NCI-H187 (cell line): ENCODE data around the gene NPAT.
"Not testable (repeated sequence)": the region's sequence is repeated elsewhere in the genome, so short reads cannot be mapped to it uniquely, and the experiment has no call there.

Source experiments
- DNase-seq, 2 experiments: peaks; one replicate each; lab custom pipeline; 2025; lab: John Stamatoyannopoulos, UW

The NPAT gene

DNA sequence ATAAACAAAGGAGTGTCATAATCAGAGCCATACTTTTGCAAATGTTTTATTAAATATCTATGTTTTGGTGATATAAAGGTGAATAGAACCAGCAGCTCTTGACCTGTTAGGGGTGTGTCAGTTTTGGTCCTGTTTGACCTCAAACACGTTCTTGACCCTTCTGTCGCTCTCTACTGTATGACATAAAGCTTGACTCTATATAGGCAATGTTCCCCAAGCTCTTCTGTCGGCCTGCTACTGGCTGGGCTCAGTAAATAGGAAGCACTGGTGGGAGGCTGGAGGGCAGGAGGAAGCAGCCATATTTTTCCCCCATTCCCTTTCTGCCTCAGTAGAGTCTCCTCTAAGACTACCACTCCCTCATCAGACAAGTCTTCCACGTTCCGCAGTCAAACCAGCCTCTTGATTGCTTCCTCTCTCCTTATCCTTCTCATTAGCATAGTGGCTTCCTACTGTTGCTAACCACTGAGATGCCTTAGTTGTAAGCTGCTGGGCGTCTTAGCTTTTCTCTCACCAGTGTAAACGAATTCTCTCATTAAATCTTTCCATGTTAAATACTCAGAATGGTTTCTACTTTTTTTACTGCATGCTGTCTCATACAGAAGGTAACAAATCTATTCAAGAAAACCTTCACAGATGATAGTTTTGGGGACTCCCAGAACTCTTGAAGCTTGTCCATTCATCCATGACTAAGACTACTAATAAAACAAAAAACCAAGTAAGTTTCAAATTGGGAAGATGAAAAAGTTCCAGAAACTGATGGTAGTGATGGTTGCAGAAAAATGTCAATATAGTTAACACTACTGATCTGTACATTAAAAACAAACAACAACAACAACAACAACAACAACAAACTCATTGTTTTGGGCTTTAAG is 3.3 kb downstream of the NPAT start:
- DNase-seq = no peak

DNA sequence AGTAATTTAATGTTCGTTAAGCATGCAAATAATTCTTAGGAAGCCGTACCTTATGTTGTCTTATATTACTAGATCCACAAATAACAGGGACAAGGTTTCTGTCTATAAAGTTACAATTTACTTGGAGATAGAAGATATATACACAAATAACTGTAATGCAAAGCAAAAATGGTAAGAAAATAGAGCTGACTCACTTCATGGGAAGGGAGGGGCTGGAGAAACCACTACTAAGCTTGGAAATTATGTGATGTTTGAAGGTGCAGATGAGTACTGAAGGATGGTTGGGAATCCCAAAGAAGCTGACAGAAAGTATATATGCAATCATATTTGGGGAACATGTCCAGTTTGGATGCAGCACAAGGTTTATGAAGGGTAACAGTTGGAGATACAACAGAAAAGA is 4.0 kb downstream of the NPAT start:
- no peak for DNase-seq

DNA sequence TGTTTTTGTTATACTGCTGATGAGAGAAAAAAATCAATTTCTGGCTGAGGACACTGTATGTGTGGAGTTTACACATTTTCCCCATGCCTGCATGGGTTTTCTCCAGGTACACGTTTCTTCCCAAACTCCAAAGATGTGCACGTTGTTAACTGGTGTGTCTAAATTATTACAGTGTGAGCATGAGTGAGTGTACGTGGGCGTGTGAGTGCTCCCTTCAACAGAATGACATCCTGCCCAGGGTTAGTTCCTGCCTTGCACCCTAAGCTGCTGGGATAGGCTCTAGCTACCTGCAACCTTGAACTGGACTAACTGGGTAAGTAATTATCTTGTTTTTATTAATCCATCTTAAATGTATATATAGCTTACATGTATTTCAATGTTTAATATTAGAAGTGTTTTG is 5.5 kb downstream of the NPAT start:
- no peak for DNase-seq

DNA sequence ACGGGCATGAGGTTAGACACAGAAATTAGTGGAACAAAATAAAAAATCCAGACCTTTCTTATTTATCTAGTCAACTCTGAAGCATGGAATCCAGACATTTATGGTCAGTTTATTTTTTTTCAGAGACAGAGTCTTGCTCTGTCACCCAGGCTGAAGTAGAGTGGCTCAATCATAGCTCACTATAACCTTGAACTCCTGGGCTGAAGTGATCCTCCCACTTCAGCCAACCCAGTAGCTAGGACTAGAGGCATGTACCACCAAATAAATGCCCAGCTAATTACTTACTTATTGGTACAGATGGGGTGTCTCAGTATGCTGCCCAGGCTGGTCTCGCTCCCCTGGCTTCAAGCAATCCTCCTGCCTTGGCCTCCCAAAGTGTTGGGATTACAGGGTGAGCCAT is 8.7 kb downstream of the NPAT start:
- no peak for DNase-seq

DNA sequence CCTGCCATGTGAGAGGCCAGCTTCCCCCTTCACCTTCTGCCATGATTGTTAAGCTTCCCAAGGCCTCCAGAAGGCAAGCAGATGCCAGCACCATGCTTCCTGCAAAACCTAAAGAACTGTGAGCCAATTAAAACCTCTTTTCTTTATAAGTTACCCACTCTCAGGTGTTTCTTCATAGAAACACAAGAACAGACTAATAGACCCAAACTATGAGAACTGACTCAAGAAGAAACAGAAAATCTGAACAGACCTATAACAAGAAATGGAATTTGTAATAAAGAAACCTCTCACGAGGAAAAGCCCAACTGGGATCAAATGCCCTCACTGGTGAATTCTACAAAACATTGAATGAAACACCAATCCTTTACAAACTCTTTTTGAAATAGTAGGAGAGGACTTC is 12.0 kb downstream of the NPAT start:
- DNase-seq = no peak

DNA sequence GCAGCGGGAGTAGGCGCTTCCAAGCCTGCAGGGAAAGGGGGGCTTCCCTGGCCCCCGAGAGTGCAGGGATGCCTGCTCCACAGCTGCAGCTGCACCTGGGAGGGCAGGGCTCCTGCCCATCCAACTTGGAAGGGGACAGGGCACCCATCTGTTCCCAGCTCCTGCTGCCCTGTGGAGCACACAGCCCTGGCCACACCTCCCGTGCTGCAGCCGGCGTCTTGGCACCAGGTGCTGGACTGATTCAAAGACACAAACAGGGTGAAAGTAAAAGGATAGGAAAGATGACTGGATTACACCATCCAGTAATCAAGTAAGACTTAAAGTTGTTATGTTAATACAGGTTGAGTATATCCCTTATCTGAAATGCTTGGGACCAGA is 14.8 kb downstream of the NPAT start:
- no peak for DNase-seq

DNA sequence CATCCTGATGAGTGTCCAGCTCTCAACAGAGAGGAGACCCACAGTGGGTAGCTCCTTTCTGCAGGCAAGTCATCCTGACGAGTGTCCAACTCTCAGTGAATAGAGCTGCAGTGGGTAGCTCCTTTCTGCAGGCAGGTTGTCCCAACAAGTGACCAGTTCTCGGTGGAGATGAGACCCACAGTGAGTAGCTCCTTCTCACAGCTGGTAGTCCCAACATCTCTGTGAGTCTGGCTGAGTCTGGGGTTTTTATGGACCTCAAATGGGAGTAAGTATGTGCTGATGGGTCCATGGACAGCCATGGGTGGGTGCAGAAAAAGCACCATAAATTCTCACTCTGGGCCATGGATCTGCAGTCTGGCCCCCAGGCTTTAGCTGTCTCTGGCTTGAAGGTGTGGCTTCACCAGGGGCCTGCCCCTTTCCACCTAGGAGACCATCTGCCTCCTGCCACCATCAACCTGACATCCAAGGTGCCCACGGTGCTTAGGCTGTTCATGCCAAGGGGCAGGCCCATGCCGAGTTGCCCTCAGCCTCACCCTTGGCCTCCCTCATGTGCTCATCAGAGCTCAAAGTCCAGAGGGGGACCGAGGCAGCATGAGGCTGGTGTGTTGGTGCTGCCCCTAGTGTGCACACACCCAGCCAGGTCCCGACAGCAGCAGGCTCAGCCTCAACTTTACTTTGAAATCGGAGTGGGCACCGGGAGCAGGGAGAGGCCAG is 15.3 kb downstream of the NPAT start:
- DNase-seq = no peak

DNA sequence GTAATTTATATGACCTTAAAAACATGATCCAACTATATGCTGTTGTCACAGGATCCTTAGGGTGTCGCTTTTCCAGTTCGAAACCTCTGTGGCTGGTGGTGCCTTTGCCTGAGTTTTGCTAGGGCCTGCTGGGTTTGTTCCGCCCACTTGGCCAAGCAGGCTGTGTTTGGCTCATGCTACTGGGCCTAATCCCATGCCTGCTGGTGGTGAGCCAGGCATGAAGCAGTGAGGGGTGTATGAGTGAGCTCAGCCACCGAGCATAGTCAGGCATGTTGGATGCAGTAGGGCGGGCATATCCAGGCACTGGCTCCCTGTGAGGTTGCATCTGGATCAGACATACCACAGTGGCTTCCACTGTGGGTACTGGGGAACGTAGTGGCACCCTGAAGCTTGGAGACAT is 16.3 kb downstream of the NPAT start:
- no peak for DNase-seq

DNA sequence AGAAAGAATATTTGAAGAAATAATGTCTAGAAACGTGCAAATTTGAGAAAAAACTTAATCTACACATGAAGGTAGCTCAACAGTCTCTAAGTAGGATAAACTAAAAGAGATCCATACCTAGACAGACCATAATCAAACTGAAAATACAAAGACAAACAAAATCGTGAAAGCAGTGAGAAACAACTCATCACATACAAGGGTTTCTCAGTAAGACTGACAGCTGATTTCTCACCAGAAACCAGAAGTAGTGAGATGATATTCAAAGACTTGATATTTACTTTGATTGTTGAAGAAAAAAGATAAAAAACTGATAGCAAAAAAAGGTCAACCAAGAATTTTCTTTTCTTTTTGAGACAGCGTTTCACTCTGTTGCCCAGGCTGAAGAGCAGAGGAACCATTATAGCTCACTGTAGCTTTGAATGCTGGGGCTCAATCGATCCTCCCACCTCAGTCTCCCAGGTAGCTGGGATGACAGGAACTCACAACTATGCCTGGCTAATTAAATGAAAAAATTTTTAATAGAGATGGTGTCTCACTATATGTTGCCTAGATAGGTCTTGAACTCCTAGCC is 17.4 kb downstream of the NPAT start:
- no peak for DNase-seq

DNA sequence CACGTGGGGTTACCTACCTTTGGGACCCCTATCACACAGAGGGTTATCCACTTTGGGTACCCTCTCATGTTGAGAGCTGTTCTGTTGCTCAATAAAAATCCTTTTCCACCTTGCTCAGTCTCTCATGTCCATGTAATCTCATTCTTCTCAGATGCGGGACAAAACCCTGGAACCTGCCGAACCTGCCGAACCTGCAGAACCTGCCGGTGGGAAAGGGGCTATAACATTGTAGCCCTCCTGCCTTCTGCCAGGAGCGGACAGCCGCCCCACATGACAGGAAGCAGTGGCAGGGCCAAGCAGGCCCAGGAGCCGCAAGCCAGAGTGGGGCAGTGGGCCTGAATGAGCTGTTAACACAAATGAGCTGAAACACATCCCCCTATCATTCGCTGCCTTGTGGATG is 18.1 kb downstream of the NPAT start:
- no peak for DNase-seq

DNA sequence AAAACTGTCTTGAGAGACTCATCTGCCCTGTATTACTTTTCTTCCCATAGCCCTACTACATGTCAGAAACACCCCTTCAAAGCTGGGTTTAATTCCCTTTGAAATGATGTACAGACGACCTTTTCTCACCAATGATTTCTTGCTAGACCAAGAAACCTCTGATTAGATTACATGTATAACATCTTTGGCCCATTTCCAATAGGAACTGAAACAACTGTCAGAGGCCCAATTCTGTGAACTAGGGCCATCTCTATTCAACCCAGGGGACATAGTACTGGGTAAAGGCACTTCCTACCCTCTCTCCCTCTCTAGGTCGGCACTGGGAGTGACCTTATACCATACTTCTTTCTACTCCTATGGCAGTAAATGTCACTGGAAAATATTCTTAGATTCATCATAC is 19.4 kb downstream of the NPAT start:
- DNase-seq = no peak

DNA sequence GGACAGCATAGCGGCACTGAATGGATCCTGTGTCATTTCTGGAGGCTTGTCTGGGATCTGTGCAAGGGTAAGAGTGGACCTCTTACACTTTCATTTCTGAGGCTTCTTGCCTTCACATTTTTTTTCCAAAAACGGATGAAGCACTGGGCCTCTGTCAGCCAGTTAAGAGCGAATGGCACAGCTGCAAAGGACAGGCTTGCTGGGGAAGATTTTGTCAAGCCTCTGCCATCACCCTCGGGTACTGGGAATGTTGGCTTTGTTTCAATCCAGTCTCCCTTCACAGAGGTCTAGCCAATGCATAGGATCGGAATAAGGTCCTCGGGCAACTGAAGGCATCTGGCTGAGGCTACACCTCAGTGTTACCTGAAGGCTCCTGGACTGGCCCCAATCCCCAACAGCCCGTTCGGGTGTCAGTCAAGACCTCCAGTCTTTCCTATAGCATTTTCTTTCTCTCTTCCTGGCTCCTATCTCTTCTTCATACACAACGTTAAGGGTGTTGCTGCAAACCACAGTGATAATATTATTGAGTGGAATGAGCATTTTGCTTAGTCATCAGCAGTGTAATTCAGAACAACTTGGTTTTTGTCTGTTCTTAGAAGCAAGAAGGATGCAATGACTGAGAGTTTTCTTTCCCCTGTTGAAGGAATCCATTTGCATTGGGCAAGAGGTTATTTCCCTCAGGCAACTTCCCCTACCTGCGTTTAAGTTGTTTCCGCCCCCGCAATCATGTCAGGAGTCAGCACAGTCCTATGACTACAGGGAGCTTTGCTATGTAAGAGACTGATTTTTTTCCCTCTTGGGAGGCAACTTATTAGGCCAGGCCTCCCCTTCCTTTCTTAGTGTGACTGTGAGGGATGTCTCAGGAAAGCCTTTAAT is 22.8 kb downstream of the NPAT start:
- no peak for DNase-seq

DNA sequence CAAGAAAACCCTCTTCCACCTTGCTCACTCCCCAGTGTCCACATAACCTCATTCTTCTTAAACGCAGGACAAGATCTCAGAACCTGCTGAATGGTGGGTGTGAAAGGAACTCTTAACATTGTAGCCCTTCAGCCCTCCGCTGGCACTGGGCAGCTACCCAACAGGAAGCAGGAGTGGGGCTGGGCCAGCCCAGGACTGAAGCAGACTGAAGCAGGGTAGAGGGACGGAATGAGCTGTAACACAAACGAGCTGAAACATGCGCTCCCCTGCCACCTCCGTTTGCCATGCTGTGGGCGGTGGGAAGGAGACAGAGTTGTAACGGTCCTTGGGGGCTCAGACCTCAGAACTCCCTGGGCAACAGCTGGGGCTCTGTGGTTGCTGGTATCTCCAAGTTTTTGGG is 23.6 kb downstream of the NPAT start:
- no peak for DNase-seq

DNA sequence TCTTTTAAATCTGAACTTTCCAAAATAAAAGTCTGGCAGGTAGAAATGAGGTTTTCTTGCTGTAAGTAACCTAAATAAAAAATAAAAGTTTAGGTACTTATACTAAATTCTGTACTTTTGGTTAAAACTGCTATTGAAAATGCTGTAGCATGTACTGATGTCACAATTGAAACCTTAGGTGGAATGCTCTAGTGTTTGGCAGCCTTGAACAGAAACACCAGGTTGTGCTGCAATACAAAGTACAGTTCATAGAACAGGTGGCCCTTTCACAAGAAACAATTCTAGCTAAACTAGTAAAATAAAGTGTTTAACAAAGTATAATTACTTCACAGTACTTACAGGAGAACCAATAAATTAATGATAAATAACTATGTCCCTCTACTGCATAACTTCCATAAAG is 25.1 kb downstream of the NPAT start:
- DNase-seq = no peak

DNA sequence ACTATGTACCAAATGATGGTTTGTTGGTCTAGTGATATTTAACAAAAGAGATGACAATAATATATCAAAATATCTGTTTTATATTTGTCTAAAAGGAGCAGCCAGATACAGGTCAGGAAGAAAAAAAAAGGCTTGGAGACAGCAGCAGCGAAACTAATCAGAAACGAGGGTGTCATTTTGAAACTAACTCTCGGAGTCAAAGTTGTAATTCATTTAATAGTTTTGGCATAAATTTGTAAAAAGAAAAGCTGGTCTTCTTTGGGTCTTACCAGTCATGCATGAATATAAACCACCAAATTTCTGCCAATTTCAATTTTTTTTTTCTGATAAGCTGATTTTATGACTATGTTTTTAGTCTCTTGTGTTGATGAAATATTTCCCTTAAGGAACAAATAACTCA is 25.5 kb downstream of the NPAT start:
- DNase-seq = no peak

DNA sequence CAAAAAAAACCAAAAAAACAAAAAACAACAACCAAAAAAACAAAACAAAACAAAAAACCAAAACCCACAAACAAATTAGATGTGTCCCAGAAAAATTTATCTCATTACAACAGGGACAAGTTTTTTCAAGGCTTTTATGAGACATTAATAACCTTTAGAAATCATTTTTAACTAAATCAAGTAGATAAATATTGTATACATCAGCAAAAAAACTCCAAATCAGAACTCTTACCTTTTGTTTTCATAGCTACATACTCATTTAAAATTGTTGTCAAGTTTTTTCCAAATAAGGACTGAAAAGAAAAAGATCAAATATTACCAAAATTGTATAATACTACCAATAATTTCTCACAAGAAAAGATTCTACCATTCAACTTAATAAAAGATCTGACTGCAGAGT is 28.7 kb downstream of the NPAT start:
- DNase-seq = no peak

DNA sequence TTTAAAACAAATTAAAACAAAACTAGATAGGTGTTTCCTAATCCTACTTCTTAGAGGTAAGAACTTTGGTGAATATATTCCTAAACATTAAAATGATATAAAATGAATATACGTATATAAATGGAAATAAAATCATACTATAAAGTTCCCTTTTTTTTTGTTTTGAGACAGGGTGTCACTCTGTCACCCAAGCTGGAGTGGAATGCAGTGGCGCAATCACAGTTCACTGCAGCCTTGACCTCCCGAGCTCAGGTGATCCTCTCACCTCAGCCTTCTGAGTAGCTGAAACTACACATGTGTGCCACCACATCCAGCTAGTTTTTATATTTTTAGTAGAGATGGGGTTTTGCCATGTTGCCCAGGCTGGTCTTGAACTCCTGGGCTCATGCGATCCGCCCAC is 44.9 kb downstream of the NPAT start:
- DNase-seq = no peak

DNA sequence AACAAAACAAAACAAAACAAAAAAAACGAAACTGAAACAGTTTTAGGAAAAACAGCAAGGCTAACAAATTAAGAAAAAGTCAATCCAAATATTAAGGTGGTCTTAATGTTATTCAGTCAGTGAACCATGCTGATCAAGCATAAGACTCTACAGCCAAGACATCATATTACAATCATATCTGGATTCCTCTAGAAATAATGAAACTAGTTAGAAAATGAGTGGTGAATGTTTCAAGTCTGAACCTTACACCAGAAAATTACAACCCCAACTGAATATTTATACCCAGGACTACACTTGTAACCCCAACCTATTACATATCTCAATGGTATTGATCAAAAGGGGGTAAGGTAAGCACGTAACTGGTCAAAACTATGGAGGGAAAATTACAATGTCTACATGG is 52.3 kb downstream of the NPAT start:
- DNase-seq = no peak

DNA sequence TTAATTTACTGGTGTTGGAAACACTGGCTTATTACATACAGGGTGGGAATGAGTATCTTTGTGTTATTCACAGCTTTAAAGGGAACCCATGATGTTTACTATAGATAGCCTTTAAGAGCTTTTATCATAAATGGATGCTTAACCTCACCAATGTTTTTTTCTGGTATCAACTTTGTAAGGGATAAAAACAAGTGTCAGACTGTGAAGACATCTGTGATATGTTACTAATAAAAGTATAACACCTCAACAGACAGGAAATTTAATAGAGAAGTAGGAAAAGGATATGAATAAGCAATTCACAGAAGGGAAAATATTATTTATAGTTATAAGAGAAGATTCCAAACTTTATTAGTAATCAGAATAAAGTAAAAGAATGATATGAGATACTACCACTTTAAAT is 54.8 kb downstream of the NPAT start:
- DNase-seq = no peak

DNA sequence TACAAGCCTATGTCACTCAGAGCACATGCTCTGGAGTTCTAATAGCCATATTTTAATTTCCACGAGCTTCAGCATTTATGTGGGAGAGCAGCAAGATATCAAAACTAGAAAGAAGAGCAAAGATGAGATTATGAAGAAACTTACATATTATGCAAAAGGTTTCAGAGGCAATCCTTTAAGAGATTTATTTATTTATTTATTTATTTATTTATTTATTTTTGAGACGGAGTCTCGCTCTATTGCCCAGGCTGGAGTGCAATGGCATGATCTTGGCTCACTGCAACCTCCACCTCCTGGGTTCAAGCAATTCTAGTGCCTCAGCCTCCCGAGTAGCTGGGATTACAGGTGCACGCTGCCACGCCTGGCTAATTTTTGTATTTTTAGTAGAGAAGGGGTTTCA is 59.6 kb downstream of the NPAT start:
- not testable (repeated sequence) for DNase-seq

DNA sequence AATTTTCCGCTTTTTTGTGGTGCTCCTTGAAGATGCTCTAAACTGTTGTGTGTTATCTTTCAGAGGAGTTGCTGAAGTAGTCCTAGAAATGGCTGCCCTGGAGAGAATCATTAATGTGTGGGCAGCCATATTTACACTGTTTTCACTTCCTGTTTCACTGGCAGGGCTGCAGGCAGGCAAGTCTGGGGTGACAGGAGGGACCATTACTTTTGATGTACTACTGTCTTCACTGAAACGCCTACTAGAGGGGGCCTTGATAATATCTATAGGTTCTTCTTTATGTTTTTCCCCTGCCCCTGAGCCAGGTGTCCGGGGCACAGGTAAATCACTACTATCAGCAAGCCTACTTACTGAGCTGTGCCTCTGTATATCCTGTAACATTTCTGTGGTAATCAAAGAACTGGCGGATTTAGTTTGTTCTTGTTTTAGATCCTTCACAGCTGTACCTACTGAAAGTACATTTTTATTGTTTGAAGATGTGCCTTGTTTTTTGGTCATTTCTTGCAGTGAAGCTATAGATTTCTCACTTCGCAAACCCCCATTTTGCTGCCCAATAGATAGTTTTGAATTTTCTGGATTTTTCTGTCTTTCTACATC is 61.4 kb downstream of the NPAT start:
- DNase-seq = no peak

DNA sequence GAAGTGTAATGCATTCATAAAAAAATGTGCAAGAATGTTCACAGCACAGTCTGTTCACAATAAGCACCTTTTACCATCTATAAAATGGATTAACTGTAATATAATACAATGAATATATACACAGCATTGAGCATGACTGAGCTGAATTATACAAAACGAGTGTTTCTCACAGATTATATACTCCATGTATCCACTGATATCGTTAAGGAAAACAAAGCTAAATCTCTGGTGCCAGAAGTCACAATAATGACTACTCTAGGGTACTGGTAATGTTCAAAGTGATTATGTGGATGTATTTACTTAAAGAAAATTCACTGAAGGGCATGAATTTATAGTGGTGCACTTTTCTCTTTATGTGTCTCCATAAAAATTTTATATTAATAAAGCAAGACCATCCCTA is 67.8 kb downstream of the NPAT start:
- DNase-seq = no peak
